Limb (tissue), 2 donors: ENCODE data around the gene DIO2.
A peak's percentile ranks its signal among the peaks of the same experiment; 100 is the strongest.

Source experiments
- DNase-seq, 2 donors: peaks; one replicate each; pipeline ENCODE4 v3.0.0-alpha.2; 2016; ENCODE audit errors: extremely low spot score in 2 of 2

The DIO2 gene

GRCh38 chr14:80211153-80212022 is at the start of gene DIO2:
TSS of gene DIO2 (minus strand) at chr14:80211504. CDS start at chr14:80211472, 32 bp downstream.
- DNase-seq: no peak

- DNase-seq: no peak
Observed at GRCh38 chr14:80260645-80261044, 49.3 kb upstream of the DIO2 start.

DNA sequence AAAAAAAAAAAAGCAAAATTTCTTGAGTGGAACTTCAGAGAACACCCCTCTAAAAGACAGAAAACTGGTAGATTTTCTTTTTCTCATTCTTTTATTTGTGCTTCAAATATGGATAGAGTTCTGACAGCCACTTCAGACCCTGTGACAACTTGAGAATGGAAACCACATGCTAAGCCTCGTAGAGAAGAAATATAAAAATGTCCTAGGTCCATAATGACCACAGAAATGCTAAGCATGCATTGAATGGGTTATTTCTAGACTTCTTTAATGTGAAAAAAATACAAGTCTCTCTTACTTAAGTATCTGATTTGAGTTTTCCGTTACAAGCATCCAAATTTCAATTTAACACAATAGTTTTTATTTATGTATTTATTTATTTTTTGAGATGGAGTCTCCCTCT is 28.3 kb upstream of the DIO2 start:
- no peak for DNase-seq

DNA sequence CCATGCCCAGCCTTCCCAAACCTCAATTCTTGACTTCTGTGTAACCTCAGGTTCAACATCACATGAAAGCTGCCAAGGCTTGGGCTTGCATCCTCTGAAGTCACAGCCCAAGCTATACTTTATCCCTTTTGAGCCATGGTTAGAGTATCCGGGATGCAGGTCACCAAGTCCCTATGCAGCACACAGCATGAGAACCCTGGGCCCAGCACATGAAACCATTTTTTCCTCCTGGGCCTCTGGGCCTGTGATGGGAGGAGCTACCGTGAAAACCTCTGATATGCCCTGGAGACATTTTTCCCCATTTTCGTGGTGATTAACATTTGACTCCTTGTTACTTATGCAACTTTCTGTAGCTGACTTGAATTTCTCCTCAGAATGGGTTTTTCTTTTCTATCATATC is 25.8 kb upstream of the DIO2 start:
- DNase-seq: no peak

- no peak for DNase-seq
Observed at GRCh38 chr14:80233470-80234089, 22.3 kb upstream of the DIO2 start.

GRCh38 chr14:80231702-80232101 is 20.4 kb upstream of the DIO2 start:
- no peak for DNase-seq

- no peak for DNase-seq
Observed at GRCh38 chr14:80223696-80224465, 12.6 kb upstream of the DIO2 start.

DNA sequence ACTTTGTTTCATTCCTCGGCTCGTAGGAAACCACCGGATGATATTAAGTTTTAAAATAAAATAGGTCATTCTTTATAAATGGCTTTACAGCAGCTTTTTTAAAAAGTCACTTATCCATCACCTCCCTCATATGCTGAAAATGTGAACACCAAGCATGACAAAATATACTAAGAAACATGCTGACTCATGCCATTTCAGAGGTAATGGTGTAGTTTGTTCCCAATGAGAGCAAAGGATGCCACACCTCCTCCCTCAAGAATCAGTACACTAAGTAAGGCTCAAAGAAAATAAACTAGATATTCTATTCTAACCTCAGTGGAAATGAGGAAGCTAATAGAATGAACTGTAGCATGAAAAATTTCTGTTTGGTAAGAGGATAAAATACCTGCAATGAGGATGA is 5.5 kb upstream of the DIO2 start:
- no peak for DNase-seq

DNA sequence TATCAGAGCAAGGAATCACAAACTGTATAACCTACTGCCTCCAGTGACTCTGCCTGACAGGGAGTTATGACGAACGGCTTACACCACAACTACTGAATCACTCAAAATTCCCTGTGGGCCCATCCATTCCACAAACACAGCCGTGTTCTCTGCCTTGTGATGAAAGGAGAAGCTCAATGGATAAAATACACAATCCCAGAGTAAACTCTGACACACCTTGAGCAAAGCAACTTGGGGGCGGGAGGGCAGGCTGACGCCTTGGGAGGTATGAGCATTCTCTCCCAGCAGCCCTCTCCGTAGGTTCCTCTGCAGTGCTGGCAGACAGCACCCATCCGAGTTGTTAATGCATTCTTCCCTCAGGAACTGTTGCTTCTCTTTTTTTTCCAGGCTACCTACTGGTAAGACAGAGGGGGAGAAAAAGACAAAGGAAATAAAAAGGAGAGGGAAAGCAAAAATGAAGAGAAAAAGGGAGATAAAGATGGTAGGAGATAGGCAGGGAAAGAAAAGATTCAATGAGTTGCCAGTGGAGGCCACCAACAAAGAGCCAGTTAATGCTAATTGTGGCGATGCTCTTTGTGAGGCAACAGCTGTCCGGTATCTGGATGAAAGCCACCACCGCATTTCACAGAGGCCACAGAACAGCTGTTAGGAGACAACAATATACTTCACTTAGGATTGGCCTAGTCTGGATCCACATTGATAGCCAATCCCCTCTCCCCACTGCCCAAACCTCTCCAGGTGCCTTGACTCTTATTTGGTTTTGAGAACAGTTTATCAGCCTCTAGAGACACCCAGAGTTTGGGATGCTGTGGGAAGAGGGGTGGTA is 4.7 kb upstream of the DIO2 start:
- peak in 1 of 2 donors; percentile 7 for DNase-seq

GRCh38 chr14:80215081-80215480 is 3.8 kb upstream of the DIO2 start:
- DNase-seq: no peak

GRCh38 chr14:80213602-80214001 is 2.3 kb upstream of the DIO2 start:
- DNase-seq: no peak

- no peak for DNase-seq
Observed at GRCh38 chr14:80212023-80212397, 706 bp upstream of the DIO2 start.

- no peak for DNase-seq
Observed at GRCh38 chr14:80208461-80208860, 2.8 kb downstream of the DIO2 start.

DNA sequence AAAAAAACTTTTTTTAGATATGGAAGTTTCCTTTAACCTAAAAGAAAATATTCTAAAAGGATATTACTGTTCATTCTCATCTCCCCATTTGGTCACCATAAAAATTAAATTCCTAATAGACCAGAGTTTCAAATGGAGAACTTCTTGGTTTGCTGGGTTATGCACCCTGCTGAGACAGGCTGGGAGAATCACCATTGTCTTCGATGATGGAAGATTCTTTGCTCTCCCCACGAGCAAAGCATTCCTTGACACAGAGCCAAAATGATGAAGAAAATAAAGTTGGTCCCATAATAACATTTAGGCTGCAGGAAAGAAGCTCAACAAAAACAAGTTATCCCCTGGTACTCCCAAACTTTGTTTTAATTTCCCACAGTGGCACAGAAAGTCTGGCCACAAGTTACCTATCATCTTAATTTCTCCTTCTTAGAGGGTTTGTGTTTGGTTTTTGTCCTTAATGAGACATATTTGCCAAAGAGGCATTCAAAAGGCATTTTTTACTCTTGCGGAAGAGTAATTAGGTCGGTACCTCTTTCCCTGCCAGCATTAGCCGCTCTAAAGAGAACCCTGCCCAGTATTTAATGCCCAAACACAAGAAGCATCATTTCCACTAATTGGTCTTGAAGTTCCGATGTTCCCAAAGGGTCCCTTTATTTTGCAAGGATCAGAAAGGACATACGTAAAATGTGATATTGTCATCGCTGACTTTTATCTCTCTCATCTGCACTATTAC is 4.8 kb downstream of the DIO2 start:
- DNase-seq: no peak

DNA sequence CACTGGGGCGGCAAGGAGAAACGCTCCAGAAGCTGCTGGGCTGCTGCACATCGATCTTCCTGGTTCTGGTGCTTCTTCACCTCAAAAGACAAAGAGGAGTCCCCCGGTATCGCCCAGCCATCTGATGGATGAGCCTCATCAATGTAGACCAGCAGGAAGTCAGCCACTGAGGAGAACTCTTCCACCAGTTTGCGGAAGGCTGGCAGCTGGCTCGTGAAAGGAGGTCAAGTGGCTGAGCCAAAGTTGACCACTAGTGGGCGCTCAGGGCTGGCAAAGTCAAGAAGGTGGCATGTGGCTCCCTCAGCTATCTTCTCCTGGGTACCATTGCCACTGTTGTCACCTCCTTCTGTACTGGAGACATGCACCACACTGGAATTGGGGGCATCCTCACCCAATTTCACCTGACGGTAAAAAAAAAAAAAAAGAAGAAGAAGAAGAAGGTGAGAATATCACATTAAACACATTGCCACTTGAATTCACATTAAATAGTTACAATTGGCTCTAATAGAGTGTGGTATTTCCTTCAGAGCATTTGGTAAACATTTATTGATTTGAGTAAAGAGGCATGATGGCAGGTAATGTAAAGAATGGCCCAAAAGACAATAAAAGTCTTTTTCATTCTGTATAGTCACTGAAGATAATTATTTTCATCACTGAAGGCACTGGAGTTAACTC is 8.3 kb downstream of the DIO2 start:
- no peak for DNase-seq

GRCh38 chr14:80200093-80200492 is 11.2 kb downstream of the DIO2 start:
- DNase-seq: no peak

DNA sequence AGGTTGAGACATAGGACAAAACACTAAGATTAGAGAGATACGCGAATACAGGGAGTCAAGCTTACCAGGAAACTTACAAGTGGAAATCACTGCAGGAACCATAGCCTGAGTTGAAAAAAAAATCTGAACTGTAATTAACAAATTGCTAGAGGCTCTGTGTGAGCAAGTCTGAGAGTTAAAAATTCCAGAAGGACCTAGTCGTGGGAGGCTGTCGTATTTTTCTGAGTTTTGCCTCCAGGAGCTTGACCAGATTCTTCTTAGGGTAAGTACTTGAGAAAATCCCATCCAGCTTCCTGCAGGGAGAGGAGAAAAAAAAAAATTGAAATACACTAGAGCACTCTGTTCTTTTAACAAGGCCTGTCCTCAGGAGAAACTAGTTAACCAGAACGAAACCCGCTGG is 22.7 kb downstream of the DIO2 start:
- no peak for DNase-seq

DNA sequence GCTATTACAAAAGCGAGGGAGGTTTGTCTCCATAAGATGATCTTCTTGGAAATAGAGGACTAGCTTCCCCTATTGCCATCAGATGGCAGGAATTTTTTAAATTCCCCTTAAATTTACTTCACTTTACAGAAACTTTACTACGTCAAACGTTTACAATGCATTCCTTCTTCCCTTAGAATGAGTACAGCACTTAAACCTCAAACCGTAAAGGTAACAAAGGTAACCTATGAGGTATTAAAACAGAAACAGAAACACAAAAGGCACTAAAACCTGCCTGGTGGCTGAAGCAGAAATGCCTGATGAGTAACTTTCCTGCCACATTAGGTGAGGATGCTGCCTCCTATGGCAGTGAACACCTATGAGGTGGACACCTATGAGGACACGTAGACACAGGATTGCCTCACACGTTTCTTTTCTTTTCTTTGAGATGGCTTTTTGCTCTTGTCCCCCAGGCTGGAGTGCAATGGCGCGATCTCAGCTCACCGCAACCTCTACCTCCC is 25.0 kb downstream of the DIO2 start:
- DNase-seq: no peak

- DNase-seq: no peak
Observed at GRCh38 chr14:80176893-80177292, 34.4 kb downstream of the DIO2 start.
